Measurements from ENCODE around the gene CRYBG3. TPM values are rescaled to one million over a fixed set of nuclear protein-coding genes. Genes with fewer than 3 reads are reported as not detected.

The CRYBG3 gene
- total RNA-seq, 1 experiment from 2014 or later: 5.9 TPM

DNA sequence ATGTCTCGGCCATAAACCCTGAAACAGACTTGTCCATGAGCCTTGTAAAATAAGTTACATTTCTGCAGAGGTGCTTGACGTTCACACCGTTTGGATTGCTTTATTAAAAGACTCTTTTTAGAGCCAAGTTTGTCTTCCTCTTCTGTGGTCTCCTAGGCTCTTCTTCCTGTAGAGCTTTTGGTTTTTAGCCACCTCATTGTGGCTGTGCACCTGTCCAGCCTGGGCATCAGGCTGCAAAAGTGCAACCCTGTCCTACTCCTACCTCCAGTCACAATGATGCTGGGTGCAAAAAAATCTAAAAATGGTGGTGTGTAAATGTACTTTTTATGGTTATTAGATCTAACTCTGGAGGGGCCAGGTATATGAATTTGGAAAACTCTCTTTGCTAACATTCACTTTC lies 153.2 kb downstream of the CRYBG3 start:
- H3K9ac ChIP-seq (ENCODE audit: extremely low read depth, insufficient read length, low read length): no peak overlapping the region

More for the DNA sequence above, 153.2 kb downstream of the CRYBG3 start:
- H3K23me2 ChIP-seq (ENCODE audit: insufficient read length, low read depth, low read length, poor library complexity, severe bottlenecking): peaks cover 5% of the 10 kb centered on the region
- TF ChIP-seq, protein P1, sequence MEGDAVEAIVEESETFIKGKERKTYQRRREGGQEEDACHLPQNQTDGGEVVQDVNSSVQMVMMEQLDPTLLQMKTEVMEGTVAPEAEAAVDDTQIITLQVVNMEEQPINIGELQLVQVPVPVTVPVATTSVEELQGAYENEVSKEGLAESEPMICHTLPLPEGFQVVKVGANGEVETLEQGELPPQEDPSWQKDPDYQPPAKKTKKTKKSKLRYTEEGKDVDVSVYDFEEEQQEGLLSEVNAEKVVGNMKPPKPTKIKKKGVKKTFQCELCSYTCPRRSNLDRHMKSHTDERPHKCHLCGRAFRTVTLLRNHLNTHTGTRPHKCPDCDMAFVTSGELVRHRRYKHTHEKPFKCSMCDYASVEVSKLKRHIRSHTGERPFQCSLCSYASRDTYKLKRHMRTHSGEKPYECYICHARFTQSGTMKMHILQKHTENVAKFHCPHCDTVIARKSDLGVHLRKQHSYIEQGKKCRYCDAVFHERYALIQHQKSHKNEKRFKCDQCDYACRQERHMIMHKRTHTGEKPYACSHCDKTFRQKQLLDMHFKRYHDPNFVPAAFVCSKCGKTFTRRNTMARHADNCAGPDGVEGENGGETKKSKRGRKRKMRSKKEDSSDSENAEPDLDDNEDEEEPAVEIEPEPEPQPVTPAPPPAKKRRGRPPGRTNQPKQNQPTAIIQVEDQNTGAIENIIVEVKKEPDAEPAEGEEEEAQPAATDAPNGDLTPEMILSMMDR (conservative IDR thresholded peaks at IDR 0.05): no peak
- H3K18ac ChIP-seq (ENCODE audit: insufficient read length, low read depth, low read length): no peak overlapping the region
- Mint-ChIP-seq H3K27me3 (ENCODE audit: low read depth) (peaks cover 30% of the 10 kb centered on the region), H3K4me3 (no peak overlapping the region), H3K27ac (no peak overlapping the region), H3K9me3 (no peaks in the 10 kb centered on the region), H3K4me1 (peaks cover 15 to 16% of the 10 kb centered on the region in 2 experiments), H3K36me3 (ENCODE audit: insufficient read depth in 1 of 3, low read depth in 3 of 3) (no peaks in the 10 kb centered on the region)
- no peak overlapping the region for H2BK20ac ChIP-seq (ENCODE audit: low read depth, low read length, poor library complexity, severe bottlenecking)
- H3K9me3 ChIP-seq (ENCODE audit: control insufficient read depth, low read depth, low read length): no peaks in the 10 kb centered on the region
- no peak overlapping the region for H3K27ac ChIP-seq (ENCODE audit: insufficient read length, low read depth, low read length)
- no peak for DNase-seq
- no peak overlapping the region for H2AFZ ChIP-seq (ENCODE audit: low read length)
- no peak overlapping the region for H4K5ac ChIP-seq (ENCODE audit: insufficient read length, low read depth, low read length)
- H4K20me1 ChIP-seq (ENCODE audit: control insufficient read depth, insufficient read depth, insufficient read length): no peaks in the 10 kb centered on the region
- H3K14ac ChIP-seq (ENCODE audit: insufficient read depth, low read length): no peak overlapping the region
- H3K27me3 ChIP-seq (ENCODE audit: insufficient read depth, low read length): no peaks in the 10 kb centered on the region
- WGBS (ENCODE audit: extremely low coverage, insufficient read length, low lambda C conversion rate): no CpG with 5 or more reads among the region's 3 CpGs
- H2BK12ac ChIP-seq (ENCODE audit: insufficient read length, low read depth, low read length): no peak overlapping the region
- no peaks in the 10 kb centered on the region for H3K79me1 ChIP-seq (ENCODE audit: insufficient read depth, low read depth, low read length, poor library complexity, severe bottlenecking)
- no peak overlapping the region for H4K91ac ChIP-seq (ENCODE audit: insufficient read length, low read depth, low read length)
- no peak overlapping the region for H2BK15ac ChIP-seq (ENCODE audit: low read depth, low read length)
- H2AK5ac ChIP-seq (ENCODE audit: insufficient read length, low read length): no peak overlapping the region
- H3K56ac ChIP-seq (ENCODE audit: insufficient read length, low read depth, low read length): no peak overlapping the region
- no peak overlapping the region for H2BK5ac ChIP-seq (ENCODE audit: insufficient read length, low read length)
- no peak overlapping the region for H2BK120ac ChIP-seq (ENCODE audit: low read depth, low read length, poor library complexity, severe bottlenecking)
- no peak overlapping the region for H3K4ac ChIP-seq (ENCODE audit: low read depth, low read length)
- H3T11ph ChIP-seq (ENCODE audit: low read length): no peak overlapping the region
- H3K4me1 ChIP-seq (ENCODE audit: insufficient read depth, low read length): no peaks in the 10 kb centered on the region; the same call in 1 of the 2 replicates
- H4K8ac ChIP-seq (replicated peaks; ENCODE audit: insufficient read length, low read depth, low read length): no peak overlapping the region
- no peak overlapping the region for H3K23ac ChIP-seq (ENCODE audit: insufficient read length, low read depth, low read length)
- H3K79me2 ChIP-seq (ENCODE audit: insufficient read depth, low read length): no peaks in the 10 kb centered on the region
- H3K4me2 ChIP-seq (ENCODE audit: insufficient read depth, insufficient read length, low read length): no peak overlapping the region

Data from H9 (cell line).